HG02973 (cell line): ENCODE results near the gene MAEA.
A peak's percentile ranks its signal among the peaks of the same experiment; 100 is the strongest.

Source experiments
- ATAC-seq: cut with Tn5 transposase; IDR thresholded peaks from one replicate; pipeline ENCODE4 v1.9.1; 2021; ENCODE audit warnings: moderate library complexity; ENCODE audit not compliant: unreplicated experiment

Gene MAEA

DNA sequence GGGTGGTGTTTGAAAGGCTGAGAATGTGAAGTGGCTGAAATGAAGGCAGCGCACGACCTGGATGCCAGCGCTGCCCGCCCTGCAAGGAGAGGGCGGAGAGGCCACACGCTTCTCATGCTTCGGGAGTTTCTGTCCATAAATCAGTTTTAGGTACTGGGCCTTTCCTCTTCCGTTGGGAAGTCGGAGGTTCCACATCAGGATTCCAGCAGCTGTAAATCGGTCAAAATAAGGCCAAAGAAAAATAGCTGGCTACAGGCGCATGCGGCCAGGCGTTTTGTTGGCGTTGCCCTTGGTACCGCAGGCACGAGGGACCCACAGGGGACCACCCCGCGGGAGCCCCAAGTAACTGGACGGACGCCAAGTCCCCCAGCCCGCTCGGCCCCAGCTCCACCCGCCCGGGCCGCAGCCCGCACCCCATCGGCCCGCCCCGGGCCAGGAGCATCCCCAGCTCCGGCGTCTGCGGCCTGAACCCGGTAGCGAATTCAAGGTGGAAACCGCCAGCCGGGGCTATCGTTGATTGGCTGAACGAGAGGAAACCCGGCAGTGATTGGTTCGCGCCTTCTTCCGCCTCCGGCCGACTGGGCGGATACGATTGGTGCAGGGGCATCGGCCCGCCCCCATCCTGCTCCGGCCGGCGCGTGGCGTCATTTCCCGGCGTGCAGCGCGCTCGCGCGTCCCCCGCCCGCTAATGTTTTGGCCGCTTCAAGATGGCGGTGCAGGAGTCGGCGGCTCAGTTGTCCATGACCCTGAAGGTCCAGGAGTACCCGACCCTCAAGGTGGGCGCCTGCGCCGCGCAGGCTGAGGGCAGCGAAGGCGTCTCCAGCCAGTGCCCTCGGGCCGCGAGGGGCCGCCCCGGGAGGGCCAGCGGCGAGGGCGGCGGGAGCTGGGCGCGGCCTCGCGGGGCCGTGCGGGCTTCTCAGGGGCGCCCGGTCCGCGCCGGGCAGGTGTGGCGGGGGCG, at the start of gene MAEA:
MAEA (plus strand) TSS at position 685 of the 958 bp plus-strand sequence; CDS start at position 708, 23 bp downstream.
- ATAC-seq, result peak; percentile 92

DNA sequence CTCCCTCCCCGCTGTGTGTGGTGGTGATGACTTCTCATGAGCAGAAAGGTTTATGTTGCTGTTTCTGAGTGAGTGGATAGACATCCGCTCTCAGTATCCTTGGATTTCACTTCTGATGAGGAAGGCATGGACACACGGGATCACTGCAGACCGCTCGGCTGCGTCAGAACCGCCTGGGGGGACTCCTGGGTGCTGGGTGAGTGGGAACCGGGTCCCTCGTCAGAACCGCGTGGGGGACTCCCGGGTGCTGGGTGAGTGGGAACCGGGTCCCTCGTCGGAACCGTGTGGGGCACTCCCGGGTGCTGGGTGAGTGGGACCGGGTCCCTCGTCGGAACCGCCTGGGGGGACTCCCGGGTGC, 49.8 kb upstream of the MAEA start:
- ATAC-seq, result no peak

DNA sequence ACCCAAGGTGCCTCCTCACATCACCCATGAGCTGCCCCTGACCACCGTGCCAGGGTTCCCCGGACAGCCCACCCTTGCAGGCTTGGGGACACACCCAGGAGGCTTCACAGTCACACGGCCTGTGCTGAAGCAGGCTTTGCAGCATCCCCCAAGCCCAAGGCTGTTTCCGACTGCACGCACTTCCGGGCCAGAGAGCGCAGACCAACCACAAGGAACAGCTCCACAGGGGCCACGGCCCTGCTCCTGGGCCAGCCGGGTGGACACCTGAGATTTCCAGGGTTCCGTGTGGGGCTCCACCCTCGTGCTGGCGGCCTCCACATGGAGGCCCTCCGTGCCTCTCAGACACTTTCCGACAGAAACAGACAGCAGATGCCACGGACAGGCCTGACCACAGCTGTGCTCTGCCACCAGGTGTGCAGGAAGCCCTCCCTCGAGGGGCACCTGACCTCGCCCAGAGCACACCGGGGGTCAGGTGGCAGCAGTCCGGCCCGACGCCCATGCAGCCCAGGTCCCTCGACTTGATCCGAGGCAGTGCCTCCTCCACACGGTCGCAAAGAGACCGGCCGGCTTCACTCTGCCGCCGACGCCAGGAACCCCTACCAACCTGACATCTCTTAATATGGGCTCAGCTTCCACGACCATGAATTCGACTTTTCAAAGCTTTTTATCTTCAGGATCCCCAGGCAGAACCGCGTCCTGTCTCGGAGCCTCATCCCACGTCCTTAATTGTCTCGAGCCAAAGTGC, 48.8 kb upstream of the MAEA start:
- ATAC-seq, result no peak

DNA sequence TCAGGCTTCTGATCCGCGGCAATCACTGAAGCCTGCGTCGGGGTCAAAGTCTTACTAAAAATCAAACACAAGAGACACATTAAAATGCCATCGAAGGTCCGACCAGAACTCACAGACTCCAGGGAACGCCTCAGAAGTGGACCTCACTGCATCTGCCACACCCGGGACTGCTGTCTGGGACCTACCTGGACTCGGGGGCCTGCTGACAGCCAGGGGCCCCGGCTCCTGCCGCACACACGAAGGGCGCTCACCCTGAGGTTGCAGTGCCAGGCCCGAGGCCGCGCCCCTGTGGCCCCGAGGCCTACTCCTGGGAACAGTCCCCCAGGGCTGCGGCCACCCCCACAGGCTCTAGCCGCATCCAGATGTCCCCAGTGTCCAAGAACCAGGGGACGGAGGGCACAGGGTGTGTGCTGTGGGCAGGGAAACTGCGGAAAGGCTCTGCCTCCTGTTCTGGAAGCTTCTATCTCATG, 48.2 kb upstream of the MAEA start:
- ATAC-seq, result no peak

DNA sequence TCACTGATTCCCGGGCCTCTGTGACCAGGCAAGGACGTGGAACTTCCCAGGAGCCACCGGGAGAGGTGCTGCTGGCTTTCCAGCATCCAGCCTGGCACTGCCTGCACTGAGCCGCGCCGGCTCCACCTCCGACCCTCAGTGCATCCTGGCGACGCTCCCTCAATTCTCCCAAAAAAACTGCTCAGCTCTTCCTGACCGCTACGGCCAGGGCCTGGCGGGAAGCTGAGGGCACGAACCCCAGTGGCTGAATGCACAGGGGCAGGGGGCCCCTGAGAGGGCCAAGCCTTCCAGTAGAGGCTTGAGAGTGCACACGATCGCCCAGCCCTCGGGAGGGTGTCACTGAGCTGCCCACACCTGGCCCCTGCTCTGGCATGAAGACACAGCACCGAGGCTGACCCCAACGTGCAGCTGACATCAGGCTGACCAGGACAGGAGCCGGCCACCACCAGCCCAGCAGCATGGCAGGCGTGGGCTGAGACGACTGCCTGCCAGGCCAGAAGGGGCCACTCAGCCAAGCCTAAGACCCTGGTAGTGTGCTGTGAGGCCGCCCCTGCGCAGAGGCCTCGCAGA, 47.7 kb upstream of the MAEA start:
- no peak for ATAC-seq

DNA sequence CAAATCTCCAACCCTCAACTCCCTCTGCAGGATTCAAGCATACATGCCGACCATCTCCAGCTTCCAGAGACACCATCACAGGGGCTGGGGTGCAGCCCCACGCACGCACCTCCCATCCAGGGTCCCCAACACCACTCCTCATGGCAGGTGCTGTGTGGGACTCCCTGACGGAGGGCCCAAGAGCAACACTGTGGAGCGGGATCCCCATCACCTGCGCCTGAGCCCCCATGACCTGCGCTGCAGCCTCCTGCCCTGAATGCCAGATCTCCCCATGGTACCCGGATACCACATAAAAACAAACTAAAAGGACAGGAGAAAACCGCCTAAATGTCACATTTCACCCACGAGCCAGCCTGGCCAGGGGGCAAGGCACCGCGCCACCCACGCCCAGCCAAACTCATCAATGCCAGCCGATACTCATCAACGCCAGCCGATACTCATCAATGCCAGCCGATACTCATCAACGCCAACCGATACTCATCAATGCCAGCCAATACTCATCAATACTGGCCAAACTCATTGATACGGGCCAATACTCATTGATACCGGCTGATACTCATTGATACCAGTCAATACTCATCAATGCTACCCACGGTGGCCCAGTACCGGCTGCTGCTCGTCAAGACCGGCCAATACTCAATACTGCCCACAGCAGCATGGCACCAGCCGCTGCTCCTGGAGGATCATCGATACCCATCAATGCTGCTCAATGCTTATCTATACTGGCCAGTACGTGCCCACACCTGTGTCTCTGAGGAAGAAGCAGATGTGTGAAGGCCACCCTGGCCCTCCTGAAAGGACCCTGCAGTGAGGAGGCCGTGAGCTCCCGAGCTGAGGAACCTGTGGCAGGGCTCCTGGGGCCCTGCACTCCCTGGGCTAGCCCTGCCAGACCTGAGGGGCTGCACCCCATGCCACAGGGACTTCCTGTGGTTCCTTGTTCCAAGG, 46.9 kb upstream of the MAEA start:
- no peak for ATAC-seq

DNA sequence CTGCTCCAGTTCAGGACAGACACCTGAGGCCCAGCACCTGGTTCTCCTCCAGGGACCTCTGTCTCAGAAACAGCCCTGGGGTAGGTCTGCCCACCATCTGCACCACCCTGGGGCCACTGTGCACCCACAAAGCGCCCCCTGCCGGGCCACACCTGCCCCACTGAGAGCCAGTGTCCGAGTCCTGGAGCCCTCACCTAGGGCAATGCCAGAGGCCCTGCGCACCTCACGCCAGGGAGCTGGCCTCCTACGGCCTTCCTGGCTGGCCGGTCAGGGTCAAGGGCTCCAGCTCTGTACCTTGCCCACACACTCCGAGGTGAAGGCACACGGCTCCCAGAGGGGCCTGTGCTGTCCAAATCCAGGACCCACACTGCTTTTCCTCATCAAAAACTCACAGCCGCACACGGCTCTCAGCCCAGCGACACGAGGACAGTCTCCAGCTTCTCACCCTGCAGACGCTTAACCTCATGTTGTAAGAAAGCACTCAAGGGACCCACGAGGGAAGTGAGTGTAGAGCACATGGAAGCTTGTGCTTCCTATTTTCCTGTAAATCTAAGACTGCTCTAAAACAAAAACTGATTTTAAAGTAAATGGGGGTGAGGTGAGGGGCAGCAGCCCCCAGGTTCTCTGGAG, 46.1 kb upstream of the MAEA start:
- ATAC-seq, result no peak

DNA sequence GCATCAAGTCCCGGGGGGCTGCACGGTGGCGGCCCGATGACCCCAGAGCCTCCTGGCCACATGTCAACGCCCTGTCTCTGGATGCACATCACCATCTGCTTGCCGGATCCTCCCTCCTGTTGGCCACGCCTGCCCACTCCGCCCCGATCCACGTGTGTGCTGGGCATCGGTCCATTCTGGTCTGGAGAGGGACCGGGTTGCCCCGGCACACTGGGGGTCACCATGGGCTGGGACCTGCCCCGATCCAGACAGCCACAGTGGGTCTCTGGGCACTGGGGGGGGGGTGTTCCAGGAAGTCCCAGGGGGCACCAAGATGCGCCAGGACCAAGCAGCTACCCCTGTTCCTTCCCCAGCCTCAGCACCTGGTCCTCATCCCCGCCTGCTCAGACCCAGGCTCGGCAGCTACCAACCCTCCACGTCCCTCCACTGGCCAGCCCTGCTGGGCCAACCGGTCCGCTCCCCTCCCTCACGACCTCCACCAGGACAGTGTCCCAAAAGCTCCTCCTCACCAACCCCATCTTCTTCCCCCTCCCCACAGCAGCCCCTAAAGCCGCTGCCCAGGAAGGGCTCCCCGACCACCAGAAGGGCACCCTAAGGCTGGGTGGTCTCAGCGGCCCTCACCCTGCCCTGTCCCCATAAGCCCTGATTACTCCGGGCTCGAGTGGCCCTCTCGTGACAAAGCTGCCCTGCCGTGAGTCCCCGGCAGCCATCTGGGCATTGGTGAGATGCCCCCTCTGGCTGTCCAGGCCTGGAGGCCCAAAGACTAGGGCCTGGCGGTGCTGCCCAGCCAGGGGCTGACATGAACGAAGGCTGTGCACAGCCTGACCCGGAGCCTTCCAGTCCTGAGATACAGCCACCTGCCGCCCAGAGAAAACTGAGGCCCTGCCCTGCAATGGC, 45.4 kb upstream of the MAEA start:
- ATAC-seq, result no peak

DNA sequence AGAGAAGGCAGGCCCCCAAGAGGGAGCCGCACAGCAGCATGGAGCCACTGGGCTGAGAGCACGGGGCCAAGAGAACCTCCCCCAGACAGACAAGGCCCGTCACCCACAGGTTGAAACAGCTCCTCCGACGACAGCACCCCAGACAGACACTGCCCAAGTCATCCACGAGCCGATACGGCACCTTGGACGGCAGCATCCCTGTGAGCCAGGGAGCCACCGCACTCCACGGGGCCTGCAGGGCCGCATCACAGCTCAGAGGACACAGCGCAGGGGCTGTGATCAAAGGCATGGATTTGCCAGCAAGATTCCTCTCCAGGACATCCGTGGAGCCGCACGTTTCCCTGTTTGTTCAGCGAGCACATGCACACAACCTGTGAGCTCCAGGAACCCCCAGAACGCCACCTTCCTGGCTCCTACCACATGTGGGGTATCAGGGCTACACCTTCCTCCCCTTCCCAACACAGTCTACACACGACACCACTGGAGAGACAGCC, 44.7 kb upstream of the MAEA start:
- ATAC-seq, result no peak

DNA sequence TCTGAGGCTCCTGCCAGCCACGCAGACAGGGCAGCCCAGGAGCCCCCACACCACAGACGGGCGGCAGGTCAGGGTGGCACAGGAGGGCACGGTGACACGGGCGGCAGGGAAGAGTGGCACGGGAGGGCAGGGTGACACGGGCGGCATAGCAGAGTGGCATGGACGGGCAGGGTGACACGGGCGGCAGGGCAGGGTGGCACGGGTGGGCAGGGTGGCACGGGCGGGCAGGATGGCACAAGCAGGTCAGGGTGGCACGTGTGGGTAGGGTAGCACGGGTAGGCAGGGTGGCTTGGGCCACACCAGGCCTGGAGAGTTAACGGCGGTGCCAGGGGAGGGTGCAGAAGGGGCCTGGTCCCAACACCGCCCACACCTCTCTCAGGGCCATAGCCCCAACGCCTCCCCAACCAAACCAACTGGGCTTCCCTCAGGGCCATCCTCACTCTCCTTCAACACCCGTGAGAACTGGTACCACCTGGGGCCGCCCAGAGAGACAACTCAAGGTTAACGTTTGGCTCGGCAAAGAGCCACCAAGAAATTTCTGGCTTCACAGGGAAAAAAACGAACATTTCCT, 44.1 kb upstream of the MAEA start:
- no peak for ATAC-seq

DNA sequence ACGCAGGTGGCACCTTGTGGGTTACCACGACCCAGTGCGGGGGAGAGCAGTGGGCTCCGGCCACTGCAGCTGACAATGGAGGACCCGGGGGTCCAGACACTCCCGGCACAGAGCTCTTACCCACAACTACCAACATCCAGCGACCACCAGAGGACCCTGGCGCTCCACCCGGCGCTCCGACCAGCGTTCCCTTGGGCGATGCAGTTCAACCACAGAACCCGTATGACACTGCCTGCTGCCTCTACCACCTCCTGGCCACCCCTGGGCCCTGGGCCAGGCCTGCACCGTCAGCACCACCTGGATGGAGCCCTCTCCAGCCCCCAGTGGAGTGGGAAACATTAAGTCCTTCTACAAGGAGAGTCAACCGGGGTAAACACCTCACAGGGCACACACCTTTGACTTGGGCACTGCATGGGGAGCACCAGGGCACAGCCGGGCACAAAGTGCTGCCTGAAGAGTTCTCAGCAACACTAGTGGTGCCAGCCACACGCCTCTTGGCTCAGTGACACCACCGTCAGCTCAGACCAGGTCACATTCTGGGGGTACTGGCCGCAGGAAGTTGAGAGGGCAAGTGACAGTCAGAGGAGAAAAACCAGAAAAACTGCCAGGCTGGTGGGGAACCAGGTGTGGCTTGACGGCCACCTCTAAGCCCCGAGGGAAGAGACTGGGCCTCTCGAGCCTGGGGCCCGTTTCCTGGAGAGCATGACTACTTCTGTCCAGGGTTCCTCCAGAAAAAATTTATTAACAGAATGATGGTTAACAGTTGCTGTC, 43.4 kb upstream of the MAEA start:
- no peak for ATAC-seq

DNA sequence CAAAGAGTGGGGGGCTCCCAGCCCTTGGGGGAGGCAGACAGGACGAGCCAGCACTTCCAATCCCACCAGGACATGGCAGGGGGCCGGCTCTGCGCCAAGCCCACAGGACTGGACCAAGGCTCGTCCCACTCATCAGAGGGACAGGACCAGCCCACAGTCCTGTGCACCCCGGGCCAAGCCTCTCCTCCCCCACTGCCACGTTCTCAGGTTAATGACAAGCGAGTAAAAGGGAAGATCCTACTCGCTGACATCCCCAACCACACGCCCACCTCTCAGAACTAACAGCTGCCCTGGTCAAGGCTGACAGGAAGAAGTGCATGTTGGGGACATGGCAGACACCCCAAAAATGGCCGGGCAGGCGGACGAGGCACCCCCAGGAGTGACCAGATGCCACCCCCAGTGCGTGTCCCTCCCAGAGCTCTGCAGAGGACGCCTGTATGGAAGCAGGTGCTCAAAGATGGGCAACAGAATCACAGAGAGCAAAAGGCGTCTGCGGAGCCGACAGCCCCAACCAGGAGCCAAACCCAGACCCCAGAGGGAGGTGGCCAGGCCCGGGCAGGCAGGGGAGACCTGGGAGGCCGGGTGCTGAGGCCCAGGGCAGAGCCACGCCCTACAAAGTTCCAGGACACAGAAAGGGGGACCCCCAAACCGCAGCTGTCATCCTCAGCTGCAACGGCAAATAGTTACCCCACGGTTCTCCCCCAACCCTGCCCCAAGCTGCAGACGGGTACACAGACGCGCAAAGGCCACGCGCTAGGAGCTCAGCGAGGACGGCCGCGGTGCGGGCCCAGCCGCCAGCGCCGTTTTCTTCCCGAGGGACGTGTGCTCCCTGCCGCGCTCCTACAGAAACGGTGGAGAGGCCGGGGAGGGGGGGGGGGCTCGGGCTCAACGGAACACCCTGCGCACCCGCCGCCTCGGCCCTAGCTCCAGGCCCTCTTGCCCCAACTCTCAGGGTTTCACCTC, 42.5 kb upstream of the MAEA start:
- ATAC-seq, result no peak

DNA sequence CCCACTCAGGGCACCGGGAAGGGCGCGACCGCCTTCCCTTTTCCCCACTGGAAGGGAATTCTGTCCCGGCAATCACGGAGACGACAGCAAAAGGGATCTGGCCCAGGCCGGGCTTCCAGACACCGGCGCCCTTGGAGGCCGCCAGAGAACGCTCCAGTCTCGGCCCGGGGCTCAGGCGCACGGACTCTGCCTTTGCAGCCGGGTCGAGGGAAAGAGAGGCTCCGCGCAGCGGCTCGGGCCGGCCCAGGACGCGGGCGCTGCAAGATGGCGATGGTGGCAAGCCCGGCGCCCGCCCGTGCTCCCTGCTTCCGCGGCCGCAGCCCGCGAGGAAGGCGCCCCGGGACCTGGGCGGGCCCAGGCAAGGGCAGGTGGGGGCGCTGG, 41.8 kb upstream of the MAEA start:
- ATAC-seq, result peak; percentile 13

DNA sequence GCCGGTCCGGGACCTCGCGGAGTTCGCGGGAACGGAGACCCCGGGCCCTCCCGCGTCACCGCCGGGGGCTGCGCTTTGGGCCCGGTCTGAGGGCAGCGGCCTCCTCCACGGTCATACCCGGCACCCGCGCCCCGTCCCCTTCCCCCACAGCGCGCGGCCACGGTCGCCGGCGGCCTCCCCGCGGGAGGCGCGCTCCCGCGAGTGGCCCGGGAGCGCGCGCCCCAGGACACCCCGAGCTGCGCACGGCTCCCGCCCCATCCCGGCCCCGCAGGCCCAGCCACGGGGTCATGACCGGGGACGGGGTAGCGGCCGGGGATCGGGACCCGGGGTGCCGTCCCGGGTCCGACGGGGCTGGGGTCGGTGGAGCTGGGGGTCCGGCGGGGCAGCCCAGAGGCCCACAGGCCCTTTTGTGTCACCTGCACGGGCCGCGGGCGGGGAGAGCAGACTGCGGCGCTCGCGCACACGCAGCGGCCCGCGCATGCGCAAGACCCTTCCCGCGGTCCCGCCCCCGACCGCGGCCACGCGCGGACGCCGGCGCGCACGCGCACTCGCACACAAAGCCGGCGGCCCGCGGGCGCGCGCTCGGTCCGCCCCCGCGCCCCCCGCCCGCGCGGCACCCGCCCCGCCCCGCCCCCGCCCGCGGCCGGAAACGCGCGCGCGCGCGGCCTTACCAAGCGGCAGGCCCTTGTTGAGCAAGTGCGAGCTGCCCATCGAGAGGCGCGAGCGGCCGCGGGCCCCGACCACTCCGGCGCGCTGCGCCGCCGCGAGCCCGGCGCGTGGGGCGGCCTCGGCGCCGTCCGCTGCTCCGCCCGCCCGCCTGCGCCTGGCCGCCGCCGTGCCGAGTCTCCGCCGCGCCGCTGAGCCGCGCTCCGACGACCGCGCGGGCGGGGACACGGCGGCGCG, 41.2 kb upstream of the MAEA start, which contains the start of gene CTBP1:
CTBP1 (minus strand) TSS at position 886 of the 903 bp plus-strand sequence. CDS start 7,799 bp downstream, outside the sequence.
- peak; percentile 28 for ATAC-seq

DNA sequence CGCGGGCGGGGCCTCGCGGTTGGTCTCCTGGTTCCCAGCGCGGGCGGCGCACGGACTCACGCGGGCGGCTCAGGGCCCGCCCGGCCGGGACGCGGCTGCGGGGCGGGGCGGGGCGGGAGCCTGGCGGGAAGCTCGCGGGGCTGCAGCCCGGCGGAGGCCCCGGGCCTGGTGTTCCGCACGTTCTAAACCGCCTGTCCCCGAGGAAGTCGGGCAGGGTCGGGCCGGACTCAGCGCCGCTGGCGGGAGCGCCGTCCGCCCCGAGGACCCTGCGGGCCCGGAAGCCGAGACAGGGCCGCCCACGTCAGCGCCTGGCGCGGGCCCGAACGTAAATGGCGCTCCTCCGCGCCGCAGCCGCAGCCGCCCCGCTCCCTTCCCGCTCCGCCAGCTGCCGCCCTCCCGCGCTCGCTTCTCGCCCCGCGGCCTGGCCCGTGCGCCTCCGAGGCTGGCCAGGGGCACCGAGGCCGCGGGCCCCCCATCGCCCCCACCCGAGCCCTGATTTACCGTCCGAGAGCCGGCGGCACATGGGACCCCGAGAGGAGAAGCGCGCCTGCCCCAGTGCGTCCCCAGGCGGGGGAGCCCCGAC, 40.5 kb upstream of the MAEA start:
- ATAC-seq, result peak; percentile 50
